ENCODE measurements around the gene TTC21A.

TTC21A gene

DNA sequence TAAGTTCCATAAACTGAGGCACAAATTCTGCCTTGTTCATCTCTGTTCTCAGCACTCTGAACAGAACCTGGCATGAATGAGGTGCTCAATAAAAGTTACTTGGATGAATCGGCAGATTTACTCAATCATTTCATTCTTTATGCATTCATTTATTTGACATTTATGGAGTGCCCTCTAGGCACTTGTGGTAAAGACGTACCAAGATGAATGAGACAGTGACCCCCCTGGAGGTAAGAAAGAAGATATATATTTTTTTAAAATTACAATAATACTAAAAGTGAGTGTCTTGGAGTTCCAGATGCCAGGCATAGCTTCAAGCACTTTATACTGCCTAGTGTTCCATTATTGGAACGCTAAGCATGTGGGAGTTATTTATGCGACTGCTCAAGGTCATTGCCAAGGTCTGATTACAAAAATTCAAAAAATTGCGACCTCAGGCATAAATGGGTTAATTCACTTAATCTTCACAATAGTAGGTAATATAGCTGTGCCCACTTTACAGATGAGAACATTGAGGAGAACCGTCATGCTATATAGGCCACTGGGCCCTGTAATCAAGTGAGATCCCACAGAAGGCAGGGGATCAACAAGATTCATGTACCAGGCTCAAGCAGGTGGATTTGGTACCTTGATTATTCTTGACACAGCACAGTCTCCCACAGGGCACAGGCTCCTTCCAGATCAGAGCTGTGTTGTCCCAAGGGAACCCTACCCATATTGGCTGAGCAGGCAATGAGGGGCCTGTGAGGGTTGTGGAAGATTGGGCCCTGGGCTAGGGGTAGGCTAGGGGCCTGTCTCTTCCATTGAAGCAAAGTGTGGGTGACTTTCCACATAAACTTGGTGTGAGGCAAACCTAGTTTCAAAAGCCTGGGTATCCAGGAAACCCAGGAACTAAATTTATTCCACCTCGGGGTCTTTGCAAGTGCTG lies 74.2 kb downstream of the TTC21A start:
- DNase-seq: no peak

GRCh38 chr3:39183211-39184080 lies 76.0 kb downstream of the TTC21A start:
- DNase-seq: no peak

DNA sequence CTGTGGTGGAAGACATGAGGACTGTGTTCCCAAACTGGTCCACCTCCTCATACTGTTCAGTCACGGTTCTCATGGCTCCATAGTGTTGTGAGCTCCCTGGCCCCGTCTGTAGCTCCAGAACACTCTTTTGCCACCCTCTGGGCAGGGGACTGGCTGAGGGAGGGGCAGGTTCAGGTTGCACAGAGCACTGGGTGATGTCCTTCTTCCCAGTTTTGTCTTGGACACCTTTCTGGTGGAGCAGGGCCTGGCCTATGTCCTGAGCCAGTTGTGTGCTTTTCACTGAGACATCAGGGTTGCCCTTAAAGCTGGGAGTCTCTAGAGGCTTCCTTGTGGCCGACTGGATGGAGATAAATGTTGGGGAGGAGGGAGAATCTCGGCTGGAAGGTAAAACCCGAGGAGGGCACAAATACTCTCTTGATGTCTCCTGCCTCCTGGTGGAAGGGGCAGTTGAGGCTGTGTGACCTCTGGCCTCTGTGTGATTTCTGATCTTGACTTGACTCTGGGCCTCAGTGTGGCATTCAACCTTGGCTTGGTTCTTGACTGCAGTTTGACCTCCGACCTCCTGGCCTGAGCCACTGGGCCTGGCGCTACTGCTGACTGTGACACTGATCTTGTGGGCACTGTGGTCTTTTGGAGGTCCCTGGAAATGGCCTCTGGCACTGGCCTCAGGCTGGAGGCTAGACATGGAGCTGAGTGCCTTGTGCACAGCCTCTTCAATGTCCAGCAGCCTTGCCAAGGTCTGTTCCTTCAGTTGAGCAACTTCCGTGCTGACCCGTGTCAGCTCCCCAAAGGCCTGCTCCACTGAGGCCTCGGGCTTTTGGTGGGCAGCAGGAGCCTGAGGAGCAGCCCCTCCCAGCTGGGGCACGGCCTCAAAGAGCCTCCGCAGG lies 76.8 kb downstream of the TTC21A start:
- DNase-seq: no peak

DNA sequence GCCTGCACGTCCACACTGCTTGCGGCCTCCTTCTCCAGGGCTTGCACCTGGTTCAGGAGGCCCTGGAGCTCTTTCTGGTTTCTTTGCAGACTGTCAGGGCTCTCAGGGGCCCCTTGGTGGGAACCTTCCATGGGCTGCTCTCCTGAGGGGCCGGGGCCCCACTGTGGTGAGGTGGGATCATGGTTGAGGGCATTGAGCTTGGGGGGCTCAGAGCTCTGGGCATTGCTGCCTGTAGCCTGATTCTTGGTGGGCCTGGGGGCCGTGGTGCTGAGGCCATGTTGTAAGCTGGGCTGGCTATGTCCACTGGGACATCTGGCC lies 77.4 kb downstream of the TTC21A start:
- no peak for DNase-seq

DNA sequence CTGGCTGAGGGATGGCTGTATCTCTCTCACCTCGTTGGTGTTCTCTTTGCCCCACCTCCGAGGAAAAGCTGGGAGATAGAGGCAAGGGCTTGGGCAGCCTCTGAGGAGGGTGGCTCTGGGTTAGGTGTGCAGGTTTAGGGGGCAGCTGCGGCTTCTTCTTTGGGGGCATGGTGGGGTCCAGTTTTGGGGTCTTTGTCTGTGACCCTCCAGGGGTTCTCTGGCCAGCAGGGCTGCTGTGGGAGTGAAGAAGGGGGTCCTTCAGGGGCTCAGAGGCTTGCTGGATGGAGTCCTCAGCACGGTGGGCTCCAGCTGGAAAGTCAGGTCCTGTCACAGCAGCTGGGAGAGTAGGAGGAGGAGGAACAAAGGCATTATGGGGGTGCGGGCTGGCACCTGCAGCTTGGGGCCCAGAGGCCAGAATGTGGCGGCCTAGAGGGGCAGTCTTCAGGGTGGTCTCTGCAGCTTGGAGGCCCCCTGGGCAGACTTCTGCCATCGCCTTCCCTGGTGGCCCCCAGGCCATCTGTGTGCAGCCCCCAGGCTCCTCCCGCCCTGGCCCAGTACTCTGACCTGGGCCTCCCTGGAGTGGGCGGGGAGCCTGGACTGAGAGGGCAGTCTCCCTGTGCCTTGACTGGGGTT lies 78.0 kb downstream of the TTC21A start:
- DNase-seq: no peak

GRCh38 chr3:39185959-39186691 lies 78.6 kb downstream of the TTC21A start:
- DNase-seq: no peak

DNA sequence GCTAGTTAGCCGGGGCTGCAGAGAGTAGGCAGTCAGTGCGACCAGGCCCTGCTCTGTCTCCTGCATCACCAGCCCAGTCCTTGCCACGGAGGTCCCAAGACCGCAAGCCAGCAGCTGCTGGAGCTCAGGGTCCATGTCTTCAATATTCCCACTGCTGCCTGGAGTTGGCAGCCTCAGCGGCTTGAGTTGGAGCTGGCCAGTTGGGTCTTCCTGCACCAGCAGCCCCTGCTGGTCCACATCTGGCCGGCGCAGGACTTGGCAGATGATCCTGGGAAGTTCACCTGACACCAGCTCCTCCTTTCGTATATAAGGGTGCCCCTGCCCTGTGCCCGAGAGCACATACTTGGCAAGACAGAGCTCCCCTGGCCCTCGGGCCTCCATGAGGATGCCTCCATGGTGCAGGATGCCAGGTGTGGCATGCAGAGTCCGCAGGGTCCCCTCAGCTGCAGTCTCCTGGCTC lies 79.2 kb downstream of the TTC21A start:
- DNase-seq: no peak

GRCh38 chr3:39187372-39188155 lies 80.1 kb downstream of the TTC21A start:
- no peak for DNase-seq

Measured in activated gamma-delta T cell treated with Interleukin-2 at 50 U/mL for 16 hours (primary cell).